Measurements from ENCODE around the gene CYP27C1. TPM values are rescaled to one million over a fixed set of nuclear protein-coding genes. Genes with fewer than 3 reads are reported as not detected.

CYP27C1 gene
- polyA plus RNA-seq, 1 experiment, result 0.28 TPM

DNA sequence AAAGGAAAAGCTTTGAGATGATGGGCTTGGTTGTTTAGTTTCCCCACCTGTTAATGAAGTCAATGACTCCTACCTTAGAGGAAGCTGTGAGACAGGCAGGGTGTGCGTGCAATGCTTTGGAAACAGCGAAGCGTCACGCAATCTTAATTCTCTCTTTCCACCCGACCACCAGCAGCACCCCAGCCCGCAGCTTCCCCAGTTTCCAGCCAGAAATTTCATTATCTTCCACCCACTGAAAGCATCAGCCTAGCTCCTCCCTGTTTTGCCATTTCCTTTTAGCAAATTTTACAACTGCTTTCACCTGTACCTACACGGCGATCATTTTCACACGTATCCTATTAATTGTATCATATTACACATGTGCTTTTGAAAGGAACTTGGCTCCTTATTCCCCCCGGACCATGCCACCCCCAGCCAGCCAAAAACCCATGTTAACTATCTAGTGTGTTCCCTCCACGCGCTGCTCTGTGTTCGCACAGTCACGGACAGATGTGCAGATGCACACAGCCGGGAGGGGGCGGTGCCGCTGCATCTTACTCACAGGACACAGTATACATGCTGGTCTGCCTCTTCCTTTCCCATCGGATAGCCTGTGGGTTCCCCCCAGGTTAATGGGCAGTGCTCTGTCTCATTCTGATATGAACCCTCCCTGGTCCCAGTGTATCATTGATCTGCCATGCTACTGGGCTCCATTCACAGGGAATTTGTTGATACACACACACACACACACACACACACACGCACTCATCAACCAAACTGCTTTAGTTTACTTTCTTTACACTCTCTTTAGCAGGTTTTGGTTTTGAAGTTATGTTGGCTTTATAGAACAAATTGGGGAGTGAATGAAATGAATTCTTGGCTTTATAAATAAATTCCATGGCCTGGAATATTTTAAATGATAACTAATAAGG is 22.4 kb downstream of the CYP27C1 start:
- Histone ChIP-seq H3K4me3 (ENCODE audit: low read depth, low read length) (no peak overlapping the region), H3K36me3 (ENCODE audit: control insufficient read depth, insufficient read depth, low read length) (no peaks in the 10 kb centered on the region), H3K27me3 (ENCODE audit: control insufficient read depth, insufficient read depth, low read length) (peaks cover 1% of the 10 kb centered on the region; the same call in 1 of the 2 replicates)
- TF ChIP-seq, protein P1, sequence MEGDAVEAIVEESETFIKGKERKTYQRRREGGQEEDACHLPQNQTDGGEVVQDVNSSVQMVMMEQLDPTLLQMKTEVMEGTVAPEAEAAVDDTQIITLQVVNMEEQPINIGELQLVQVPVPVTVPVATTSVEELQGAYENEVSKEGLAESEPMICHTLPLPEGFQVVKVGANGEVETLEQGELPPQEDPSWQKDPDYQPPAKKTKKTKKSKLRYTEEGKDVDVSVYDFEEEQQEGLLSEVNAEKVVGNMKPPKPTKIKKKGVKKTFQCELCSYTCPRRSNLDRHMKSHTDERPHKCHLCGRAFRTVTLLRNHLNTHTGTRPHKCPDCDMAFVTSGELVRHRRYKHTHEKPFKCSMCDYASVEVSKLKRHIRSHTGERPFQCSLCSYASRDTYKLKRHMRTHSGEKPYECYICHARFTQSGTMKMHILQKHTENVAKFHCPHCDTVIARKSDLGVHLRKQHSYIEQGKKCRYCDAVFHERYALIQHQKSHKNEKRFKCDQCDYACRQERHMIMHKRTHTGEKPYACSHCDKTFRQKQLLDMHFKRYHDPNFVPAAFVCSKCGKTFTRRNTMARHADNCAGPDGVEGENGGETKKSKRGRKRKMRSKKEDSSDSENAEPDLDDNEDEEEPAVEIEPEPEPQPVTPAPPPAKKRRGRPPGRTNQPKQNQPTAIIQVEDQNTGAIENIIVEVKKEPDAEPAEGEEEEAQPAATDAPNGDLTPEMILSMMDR (IDR thresholded peaks at IDR 0.05; ENCODE audit: insufficient read depth, low read depth, low read length), result peak; percentile 72
- CTCF ChIA-PET, result interaction anchor here (0.7 to 1.3 kb wide), 7 partner anchors 21 to 282 kb away, joined by 3 to 5 read pairs (median 3); no protein-coding TSS in a partner anchor
- POLR2A ChIA-PET, result no interaction called here
- DNase-seq (ENCODE audit: low read depth), result no peak

DNA sequence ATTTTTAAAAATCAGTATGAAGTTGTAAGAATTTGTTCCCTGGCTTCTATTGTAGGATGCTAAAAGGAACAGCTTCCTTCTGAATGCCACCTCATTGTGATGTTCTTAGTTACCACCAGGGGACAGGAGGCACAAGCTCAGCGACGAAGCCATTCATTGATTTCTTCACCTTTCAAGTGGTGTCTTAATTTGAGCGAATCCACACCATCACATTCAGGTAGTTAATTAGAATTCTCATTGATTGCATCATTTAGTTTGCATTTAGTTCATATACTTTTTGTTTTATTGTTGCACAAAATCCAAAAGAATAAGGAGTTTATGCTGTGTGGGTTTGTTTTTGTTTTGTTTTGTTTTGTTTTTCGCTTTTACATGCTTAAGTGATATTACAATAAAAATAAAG is 23.1 kb downstream of the CYP27C1 start:
- POLR2A ChIA-PET, result no interaction called here
- Histone ChIP-seq H3K27me3 (ENCODE audit: control insufficient read depth, insufficient read depth, low read length) (peaks cover 1% of the 10 kb centered on the region; the same call in 1 of the 2 replicates), H3K36me3 (ENCODE audit: control insufficient read depth, insufficient read depth, low read length) (no peaks in the 10 kb centered on the region), H3K4me3 (ENCODE audit: low read depth, low read length) (no peak overlapping the region)
- CTCF ChIA-PET, result interaction anchor here (0.7 to 1.3 kb wide), 7 partner anchors 20 to 282 kb away, joined by 3 to 5 read pairs (median 3); no protein-coding TSS in a partner anchor
- TF ChIP-seq, protein P1 (IDR thresholded peaks at IDR 0.05; ENCODE audit: insufficient read depth, low read depth, low read length), result peak; percentile 36
- DNase-seq (ENCODE audit: low read depth), result no peak

DNA sequence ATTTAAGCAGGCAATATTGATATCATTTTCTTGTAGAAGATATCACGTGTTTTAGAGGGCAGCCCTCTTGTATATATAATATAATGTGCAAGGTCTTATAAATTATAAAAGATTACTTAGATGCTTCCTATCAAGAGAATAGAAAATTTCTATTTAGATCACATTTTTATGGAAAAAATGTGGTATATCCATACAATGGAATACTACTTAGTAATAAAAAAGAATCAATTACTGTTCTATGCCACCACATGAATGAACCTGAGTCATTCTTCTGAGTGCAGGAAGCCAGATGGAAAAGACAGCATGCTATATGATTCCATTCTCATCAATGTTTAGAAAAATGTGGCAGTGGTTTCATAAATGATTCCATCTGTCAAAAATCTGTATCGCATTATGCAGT is 23.6 kb downstream of the CYP27C1 start:
- no peaks in the 10 kb centered on the region for H3K36me3 ChIP-seq (ENCODE audit: control insufficient read depth, insufficient read depth, low read length)
- TF ChIP-seq, protein P1 (IDR thresholded peaks at IDR 0.05; ENCODE audit: insufficient read depth, low read depth, low read length), result no peak
- ChIA-PET CTCF (interaction anchor here (1.2 to 1.3 kb wide), 3 partner anchors 34 to 106 kb away, joined by 3 to 5 read pairs (median 3); no protein-coding TSS in a partner anchor), POLR2A (no interaction called here)
- no peak overlapping the region for H3K4me3 ChIP-seq (ENCODE audit: low read depth, low read length)
- no peak for DNase-seq (ENCODE audit: low read depth)
- H3K27me3 ChIP-seq (ENCODE audit: control insufficient read depth, insufficient read depth, low read length), result peaks cover 1% of the 10 kb centered on the region; the same call in 1 of the 2 replicates

DNA sequence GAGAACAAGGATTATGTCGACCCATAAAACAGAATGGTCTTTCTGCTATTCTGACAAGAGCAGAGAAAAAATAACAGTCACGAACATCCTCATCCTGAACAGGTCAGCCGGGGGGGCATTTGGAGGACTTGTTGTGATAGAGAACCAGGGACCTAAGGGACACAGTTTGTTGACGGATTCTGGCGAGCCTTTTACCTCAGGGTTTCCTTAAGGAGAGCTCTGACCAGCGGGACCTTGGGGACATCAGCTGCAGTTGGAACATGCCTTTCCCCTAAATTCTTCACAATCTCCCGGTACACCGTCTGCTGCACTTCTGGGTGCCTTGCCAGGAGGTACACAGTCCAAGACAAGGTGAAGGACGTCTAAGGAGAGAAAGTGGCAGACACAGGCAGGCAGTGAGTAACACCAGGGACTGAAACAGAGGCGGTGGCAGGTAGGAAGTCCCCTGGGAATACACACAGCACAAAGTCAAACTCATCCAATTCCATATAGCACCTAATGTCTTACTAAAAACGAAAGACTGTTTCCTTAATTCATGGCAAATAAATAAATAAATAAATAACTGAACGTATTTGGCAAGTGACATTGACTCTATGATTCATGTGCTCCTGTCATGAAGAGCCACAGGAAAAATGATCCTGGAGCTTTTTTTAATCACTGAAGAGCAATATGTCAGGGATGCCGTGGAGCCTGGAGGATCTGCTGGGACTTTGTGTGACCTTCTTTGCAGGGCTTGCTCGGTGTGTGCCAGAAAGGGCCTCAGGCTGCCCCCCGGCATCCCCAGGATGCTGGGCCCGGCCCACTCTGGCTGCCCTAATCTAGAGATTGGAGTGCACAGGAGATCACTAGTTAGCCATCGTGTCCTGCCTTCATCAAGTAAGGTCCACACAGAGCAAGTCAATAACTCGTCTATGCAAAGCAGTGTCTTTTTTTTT is 24.7 kb downstream of the CYP27C1 start:
- TF ChIP-seq, protein P1 (IDR thresholded peaks at IDR 0.05; ENCODE audit: insufficient read depth, low read depth, low read length), result no peak
- Histone ChIP-seq H3K36me3 (ENCODE audit: control insufficient read depth, insufficient read depth, low read length) (no peaks in the 10 kb centered on the region), H3K27me3 (ENCODE audit: control insufficient read depth, insufficient read depth, low read length) (peaks cover 1% of the 10 kb centered on the region; the same call in 1 of the 2 replicates), H3K4me3 (ENCODE audit: low read depth, low read length) (no peak overlapping the region)
- DNase-seq (ENCODE audit: low read depth), result no peak
- ChIA-PET CTCF (interaction anchor here (0.9 kb wide), 1 partner anchor 11 kb away, joined by 3 read pairs; no protein-coding TSS in a partner anchor), POLR2A (no interaction called here)

Measured in BJ (cell line).